Activated CD8-positive, alpha-beta memory T cell treated with anti-CD3 and anti-CD28 coated beads for 36 hours (primary cell): ENCODE results near the gene YIPF5. TPM values are rescaled to one million over a fixed set of nuclear protein-coding genes. Genes with fewer than 3 reads are reported as not detected.

ENCODE experiments used
- CTCF ChIA-PET: fragments of 350-600 bp; sonication (Branson Sonifier 250); formaldehyde crosslinking; loops from one replicate; lab custom pipeline; 2021; ENCODE audit warnings: antibody characterized with exemption; lab: Charles Lee
- POLR2A ChIA-PET: fragments of 350-600 bp; sonication (Branson Sonifier 250); formaldehyde crosslinking; loops from one replicate; lab custom pipeline; 2021; ENCODE audit warnings: antibody characterized with exemption; lab: Charles Lee
- total RNA-seq, 2 experiments: library from RNA; stranded (reverse); gene quantifications; one replicate each; pipeline ENCODE4 v1.2.3, GENCODE V29; 2021

The YIPF5 gene
- total RNA-seq, 2 experiments from 2014 or later = 39.5 to 41.2 TPM

DNA sequence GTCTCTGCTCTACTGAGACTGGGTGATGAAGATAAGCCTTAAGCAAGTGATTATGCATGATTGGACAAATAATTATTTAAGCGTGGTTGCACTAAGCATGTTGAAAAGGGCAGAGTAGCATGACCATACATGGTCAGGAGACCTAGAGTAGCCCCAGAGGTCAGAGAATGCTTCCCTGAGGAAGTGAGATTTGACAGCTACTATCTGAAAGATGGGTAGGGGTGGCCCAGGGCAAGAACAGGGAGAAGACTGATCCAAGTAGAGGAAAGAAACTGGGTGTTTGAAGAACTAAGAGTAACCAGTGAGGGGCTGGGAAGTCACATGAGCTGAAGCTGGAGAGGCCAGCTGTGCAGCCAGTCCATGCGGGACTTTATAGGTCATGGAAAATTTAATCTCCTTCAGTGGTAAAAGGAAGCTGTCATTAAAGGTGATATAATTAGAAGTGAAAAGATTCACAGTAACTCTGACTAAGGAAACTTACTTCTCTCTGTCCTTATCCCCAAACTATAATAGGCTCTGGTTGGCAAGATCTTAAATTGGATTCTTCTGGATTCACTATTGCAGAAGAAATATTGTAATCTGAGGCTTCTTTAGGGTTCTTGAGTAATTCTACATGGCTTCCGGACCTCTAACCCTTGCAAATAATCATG lies 35.2 kb downstream of the YIPF5 start:
- ChIA-PET CTCF (no interaction called here), POLR2A (no interaction called here)

GRCh38 chr5:144134194-144134826 lies 36.1 kb downstream of the YIPF5 start:
- ChIA-PET POLR2A (no interaction called here), CTCF (interaction anchor here (1.8 kb wide), 1 partner anchor 8 kb away, joined by 9 read pairs; no protein-coding TSS in a partner anchor)

- POLR2A ChIA-PET = interaction anchor here (0.6 kb wide), 1 partner anchor 47 kb away, joined by 4 read pairs; no protein-coding TSS in a partner anchor
- CTCF ChIA-PET = interaction anchor here (1.8 kb wide), 1 partner anchor 9 kb away, joined by 9 read pairs; no protein-coding TSS in a partner anchor
Measured at GRCh38 chr5:144133050-144133633, 37.3 kb downstream of the YIPF5 start.

DNA sequence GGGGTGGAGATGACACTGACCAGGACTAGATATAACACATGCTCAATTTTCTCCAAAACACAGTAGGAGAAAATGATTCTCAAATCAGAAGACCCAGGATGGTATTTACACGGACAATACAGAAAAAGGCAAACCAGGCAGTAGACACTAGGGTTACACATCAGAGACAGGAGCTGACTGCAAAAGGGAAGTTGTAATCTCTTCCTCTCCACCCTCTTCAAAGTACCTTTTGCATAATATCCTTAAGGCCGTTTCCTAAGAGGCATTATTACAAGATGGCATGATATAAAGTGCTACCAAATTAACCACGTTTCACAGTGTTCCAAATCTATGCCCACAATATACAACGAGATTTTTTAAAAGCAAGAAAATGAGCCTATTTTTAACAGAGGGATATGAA lies 39.2 kb downstream of the YIPF5 start:
- ChIA-PET CTCF (no interaction called here), POLR2A (no interaction called here)

DNA sequence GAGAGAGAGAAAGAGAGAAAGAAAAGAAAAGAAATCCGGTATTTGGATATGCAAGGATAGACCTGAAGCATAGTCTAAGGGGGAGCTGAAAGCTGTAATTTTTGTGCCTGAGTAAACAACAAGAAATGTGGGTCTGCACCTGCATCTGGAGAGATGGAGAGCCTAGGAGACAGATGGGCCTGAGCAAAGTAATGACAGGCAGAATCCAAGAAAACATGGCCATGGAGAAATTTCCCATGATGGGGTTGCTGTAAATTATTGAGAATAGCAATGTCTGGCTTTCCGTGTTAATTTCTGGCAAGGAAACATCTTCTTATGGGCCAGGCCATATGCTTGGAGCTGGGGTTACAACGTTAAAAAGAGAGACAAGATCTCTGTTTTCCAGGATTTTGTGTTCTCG lies 40.2 kb downstream of the YIPF5 start:
- CTCF ChIA-PET = interaction anchor here (0.6 kb wide), 1 partner anchor 436 kb away, joined by 4 read pairs; no protein-coding TSS in a partner anchor
- POLR2A ChIA-PET = no interaction called here

GRCh38 chr5:144128844-144129243 lies 41.6 kb downstream of the YIPF5 start:
- CTCF ChIA-PET = no interaction called here
- POLR2A ChIA-PET = no interaction called here

DNA sequence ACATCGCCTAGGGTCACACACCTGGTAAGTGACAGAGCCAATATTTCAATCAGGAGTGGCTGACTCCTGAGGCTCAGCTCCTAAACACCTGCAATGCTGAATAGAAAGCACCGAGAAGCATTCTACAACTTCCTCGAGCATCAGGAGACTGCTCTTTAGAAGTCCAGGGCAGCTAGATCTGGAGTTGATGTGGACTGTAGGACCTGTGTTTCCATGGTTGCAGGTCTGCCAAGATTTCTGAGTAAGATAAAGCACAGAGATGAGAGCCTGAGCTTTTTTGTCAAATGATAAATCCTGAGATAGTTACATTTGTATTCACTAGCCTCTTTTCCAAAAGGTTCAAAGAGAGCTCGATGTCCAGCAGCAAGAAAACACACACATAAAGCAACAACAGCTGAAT lies 43.8 kb downstream of the YIPF5 start:
- ChIA-PET CTCF (no interaction called here), POLR2A (no interaction called here)

DNA sequence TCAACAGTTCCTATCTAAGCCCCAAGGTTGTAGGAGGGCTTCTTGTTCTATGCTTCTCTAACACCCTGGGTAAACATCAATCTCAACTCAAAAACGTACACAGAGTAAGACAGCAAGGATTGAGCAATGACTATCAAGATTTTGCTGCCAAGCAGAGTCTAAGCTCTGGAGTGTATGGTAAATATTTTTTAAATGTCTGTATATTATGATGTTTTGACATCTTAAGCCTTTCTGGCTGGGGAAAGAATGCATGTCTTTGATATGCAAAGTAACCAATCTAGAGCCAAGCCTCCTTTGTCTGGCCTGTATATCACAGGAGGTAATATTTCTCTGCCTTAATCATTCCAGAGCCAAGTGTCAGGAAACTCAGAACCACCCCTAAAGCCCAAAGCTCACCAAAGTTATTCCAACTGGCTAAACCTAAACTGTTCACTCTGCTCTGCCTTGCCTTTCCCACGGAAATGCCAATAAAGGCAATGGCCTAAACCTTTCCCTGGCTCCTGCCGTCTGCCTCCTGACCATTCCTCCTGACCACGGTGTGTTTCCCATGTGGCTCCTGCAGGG lies 45.2 kb downstream of the YIPF5 start:
- ChIA-PET POLR2A (no interaction called here), CTCF (no interaction called here)

GRCh38 chr5:144122641-144123040 lies 47.8 kb downstream of the YIPF5 start:
- ChIA-PET POLR2A (no interaction called here), CTCF (no interaction called here)

- ChIA-PET POLR2A (no interaction called here), CTCF (no interaction called here)
Measured at GRCh38 chr5:144122081-144122480, 48.4 kb downstream of the YIPF5 start.

DNA sequence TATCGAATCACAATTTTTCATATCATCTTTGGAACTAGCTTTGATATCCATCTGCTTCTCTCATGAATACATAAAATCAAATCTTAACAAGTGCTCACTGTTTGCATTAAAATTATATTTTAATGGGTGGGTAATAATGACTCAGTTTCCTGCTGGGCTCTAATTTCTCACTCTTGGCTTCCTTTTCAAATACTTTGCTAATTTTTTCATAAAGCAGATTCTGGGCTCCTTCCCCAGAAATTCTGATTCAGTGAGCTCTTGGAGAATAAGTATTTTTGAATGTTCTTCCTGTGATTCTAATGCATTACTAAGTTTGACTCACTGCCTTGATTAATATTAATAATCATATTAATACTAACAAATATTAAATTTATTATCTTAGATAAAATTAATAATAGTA lies 48.9 kb downstream of the YIPF5 start:
- ChIA-PET POLR2A (no interaction called here), CTCF (no interaction called here)

- ChIA-PET CTCF (no interaction called here), POLR2A (no interaction called here)
Measured at GRCh38 chr5:144120661-144121180, 49.7 kb downstream of the YIPF5 start.

DNA sequence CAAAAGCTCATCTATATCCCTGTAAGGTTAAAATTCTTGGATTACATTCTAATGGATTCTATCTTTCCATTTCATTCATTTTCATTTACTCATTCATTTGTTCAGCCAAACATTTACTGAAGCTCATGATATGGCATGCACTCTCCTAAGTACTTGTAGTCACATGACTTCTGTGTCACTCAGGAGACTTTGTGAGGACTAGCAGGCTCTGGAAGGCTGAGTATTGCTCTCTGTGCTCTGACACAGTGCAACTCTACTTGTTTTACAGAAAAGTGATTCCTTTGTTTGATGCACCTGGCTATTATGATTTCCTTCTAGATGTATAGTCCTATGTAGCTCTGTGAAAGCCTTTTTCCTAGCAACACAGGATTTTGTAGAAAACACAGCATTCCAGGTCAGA lies 53.0 kb downstream of the YIPF5 start:
- POLR2A ChIA-PET = no interaction called here
- CTCF ChIA-PET = no interaction called here

DNA sequence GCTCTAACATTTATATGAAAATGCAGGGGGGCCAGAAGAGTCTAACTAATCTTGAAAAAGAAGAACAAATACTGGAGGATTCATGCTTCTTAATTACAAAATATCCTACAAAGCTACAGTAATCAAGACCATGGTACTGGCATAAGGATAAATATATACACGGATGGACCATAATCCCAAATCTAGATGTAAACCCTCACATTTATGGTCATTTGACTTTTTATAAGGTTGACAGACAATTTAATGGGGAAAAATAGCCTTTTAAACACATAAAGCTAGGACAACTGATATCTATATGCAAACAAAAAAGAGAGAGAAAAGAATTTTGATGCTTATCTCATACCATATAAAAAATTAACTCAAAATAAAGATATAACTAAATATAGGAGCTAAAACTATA lies 55.9 kb downstream of the YIPF5 start:
- CTCF ChIA-PET = no interaction called here
- POLR2A ChIA-PET = no interaction called here

Other genes starting within 250 kb of the YIPF5 start
- gene KCTD16, start 214 bp upstream of the YIPF5 start, total RNA-seq = under 1 TPM; 0.04 TPM